HS-5 (cell line): Measurements from ENCODE around the gene GSG1L.
"Not testable (repeated sequence)": the region's sequence is repeated elsewhere in the genome, so short reads cannot be mapped to it uniquely, and the experiment has no call there.

Experiments used
- DNase-seq: peaks from one replicate; pipeline ENCODE4 v3.0.0-alpha.2; 2012; ENCODE audit warnings: low read depth

Gene GSG1L

DNA sequence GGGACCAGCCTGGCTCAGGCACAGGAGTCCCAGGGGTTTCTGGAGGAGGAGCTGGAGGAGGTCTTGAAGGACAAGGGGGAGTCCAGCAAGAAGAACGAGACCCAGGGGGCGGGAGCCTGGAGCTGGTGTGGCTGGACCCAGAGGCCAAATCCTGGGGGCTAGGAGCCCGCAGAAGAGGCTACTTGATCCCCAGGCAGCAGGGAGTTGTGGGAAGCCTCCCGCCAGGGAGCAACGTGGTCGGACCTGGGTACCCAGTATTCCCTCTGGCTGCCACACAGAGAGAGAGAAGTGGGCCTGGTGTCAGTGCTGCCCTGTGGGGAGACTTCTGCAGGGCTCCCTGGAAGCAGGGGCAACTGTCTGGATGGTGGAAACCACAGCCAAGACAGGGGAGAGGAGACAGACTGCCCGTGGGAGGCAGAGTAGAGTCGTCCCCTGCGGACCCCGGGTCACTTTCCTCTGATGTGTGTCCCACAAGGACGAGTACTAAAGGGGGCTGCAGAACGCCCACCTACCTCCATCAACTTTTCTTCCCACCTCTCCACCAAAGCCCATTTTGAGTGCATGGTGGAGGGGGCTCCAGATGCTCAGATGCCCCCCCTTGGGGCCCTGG, 160.4 kb downstream of the GSG1L start:
- no peak for DNase-seq

DNA sequence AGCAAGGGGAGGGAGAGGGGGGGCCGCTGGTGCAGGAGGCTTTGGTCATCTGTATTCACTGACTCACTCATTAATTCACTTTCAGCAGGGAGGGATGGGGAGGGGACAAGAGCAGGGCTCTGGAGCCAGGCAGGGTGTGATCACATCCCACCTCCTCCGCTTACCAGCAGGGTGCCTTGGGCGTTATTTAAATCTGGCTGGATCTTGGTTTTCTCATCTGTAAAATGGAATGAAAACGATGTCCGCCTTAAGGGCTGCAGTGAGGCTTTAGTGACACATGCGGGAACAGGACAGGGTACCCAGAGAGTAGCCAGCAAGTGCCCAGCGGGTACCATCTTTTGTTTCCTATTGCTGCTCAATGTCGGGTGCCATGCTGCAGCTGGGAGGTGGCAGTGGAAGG, 161.0 kb downstream of the GSG1L start:
- no peak for DNase-seq

GRCh38 chr16:27901956-27902355, 161.6 kb downstream of the GSG1L start:
- no peak for DNase-seq

DNA sequence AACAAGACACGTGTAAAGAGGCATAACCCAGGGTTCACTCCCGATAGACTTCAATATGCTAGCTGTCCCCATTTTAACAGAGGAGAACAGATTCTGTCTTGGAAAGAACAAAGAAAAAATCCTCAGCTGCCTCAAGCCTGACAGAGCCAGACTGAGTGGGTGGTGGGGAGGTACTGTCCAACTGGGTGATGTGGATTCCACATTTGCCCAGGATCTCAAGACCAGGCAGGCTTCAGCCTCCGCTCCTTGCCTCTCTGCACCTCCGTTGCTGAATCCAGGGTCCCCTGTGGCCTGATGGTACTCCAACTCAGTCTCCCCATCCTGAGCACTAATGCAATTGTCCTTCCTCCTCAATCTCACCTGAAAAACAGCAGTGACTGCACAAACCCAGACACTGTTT, 163.8 kb downstream of the GSG1L start:
- no peak for DNase-seq

GRCh38 chr16:27894386-27894785, 169.1 kb downstream of the GSG1L start:
- no peak for DNase-seq

GRCh38 chr16:27892879-27893278, 170.6 kb downstream of the GSG1L start:
- no peak for DNase-seq

DNA sequence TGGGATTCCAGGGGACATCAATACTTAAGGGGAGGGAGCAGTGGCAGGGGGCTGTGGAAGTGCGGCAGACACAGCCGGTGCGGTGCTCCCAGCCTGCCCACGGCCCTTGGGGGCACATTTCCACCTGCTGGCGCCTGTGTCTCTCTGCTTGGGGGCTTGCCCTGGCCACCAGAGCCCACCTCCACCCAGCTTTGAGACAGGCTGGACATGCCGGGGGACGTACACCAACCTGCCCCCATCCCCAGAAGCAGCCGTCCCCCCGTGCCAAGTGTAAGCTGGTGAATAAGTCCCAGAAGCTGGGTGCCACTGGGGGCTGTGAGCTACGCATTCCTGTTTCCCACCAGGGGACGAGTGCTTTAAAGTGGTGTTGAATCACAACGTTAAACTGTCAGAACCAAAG, 172.6 kb downstream of the GSG1L start:
- DNase-seq: no peak

GRCh38 chr16:27890006-27890405, 173.5 kb downstream of the GSG1L start:
- no peak for DNase-seq

DNA sequence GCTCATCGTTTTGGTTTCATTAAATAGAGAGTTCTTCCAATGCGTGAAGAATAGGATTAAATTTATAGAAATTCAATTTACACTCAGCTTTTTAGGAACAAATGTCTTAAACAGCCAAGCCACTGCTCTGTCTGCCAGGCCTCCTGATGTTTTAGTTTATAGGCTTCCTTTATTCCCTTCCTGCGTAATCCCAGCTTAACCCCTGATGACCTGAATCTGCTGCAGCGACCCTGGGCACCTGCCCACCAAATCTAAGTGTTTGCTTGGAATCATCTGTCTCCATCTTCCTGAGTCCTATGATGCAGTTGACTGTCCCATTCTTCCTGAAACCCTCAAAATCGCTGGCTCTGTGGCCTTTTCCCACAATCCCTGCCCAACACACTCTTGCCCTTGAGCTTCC, 179.9 kb downstream of the GSG1L start:
- DNase-seq: no peak

DNA sequence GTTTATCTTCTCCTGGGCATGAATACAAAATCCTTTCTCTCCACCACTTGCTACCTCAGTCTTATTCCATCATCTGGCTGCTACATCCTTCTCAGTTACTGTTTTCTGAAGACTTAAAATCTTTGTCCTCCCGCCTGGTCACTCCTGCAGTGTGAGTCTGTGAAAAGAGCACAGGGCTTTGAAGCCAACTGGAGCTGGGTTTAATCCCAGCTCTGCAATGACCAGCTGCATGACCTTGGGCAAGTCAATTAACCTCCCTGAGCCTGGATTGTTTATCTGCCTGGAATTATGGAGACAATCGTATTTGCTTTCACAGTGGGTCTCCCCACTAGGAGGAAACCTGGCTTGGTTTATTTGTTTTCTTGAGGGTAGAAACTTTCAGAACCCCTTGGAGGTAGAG, 183.2 kb downstream of the GSG1L start:
- DNase-seq: no peak

DNA sequence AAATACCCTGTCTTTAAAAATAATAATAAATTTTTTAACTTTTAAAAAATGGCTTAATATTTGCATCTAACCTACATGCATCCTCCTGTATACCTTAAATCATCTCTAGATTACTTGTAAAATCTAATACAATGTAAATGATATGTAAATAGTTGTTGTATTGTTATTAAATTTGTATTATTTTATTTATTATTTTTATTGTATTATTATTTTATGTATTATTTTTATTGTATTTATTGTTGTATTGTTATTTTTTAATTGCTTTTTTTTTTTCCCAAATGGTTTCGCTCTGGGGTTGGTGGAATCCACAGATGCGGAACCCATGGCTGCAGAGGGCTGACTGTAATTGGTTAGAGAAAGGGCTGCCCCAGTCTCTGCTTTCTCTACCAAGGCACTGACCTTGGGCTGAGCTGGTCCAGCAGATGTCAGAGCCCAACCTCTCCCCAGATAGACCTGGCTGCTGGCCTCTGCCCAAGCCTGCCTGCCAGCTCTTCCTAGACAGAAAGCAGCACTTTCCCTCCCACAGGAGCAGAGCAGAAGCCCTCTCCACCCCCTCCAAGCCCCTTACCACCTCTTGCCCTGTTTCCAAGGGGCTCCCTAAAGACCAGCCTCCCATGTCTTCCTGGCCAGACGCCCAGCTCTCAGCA, 183.8 kb downstream of the GSG1L start:
- no peak for DNase-seq

DNA sequence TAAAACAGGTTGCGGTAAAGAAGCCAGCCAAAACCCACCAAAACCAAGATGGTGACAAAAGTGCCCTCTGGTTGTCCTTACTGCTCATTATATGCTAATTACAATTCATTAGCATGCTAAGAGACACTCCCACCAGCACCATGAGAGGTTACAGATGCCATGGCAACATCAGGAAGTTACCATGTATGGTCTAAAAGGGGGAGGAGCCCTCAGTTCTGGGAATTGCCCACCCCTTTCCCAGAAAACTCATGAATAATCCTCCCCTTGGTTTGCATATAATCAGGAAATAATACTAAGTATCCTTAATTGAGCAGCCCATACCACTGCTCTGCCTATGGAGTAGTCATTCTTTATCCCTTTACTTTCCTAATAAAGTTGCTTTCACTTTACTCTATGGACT, 190.9 kb downstream of the GSG1L start:
- not testable (repeated sequence) for DNase-seq

DNA sequence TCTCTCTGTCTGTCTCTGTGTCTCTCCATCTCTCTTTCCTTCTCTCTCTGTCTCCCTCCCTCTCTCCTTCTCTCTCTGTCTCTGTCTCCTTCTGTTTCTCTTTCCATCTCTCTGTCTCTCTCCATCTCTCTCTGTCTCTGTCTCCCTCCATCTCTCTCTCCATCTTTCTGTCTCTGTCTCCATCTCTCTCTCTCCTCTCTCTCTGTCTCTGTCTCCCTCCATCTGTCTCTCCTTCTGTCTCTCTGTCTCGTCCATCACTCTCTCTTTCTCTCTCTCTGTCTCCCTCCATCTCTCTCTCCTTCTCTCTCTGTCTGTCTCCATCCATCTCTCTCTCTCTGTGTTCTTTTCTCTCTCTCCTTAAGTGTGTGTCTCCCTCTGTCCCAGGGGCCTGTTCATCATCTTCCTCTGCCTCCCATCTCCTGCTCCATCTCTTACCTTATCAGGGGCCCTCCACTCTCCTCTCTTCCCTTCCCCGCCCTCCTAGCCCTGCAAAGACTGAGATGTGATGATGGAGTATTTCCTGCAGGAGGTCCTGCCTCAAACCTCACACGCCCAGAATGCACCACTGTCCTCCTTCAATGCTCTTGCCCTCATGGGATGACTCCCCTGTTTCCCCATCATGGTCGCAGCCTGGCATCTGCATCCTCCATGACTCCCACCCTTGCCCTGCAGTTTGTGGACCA, 193.3 kb downstream of the GSG1L start:
- DNase-seq: no peak

DNA sequence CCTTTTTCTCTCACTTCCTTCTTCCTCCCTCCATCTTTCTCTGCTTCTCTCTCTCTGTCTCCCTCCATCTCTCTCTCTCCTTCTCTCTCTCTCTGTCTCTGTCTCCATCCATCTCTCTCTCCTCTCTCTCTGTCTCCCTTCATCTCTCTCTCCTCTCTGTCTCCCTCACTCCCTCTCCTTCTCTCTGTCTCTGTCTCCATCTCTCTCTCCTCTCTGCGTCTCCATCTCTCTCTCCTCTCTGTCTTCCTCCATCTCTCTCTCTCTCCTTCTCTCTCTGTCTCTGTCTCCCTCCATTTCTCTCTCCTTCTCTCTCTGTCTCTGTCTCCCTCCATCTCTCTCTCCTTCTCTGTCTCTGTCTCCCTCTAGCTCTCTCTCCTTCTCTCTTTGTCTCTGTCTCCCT, 194.1 kb downstream of the GSG1L start:
- DNase-seq: no peak

DNA sequence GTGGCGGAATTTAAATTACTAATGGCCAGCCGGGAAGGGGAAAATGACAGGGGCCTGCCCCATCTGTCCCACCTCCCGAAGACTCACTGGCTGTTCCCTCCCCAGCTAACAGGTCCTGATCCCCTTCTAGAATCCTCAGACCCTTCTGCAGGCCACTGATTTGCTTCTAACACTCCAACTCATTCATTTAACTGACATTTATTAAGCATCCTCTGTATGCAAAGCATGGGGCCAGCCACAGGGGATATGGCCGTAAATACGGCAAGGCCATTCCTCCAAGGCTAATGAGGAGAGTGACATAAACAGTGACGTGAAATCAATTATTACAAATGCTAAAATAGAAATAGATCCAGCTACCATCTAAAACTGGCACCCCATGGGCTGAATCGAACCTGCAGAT, 195.3 kb downstream of the GSG1L start:
- no peak for DNase-seq

- no peak for DNase-seq
These were observed 196.1 kb downstream of the GSG1L start for GRCh38 chr16:27867122-27868110.

GRCh38 chr16:27863377-27863776, 200.1 kb downstream of the GSG1L start:
- no peak for DNase-seq

GRCh38 chr16:27862953-27863352, 200.6 kb downstream of the GSG1L start:
- DNase-seq: no peak

- no peak for DNase-seq
These were observed 203.4 kb downstream of the GSG1L start for GRCh38 chr16:27860091-27860490.

GRCh38 chr16:27859020-27859419, 204.5 kb downstream of the GSG1L start:
- DNase-seq: no peak

DNA sequence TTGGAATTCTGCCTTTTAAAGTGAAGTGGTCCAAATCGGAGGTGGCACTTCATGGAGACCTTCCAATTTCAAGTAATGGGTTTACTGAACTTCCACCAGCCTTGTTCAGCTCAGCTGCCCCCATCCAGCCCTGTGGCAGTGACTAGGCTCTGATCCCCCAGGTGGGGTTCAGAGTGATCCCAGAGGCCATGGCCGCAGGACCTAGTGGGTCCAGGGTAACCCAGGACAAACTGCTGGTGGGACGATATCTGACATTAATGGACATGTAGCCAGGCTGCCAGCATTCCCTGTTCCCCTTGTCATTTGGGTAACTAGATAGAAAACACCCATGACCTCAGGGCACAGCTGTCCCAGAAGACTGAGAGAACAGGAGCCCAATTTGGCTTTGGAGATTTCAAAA, 209.9 kb downstream of the GSG1L start:
- no peak for DNase-seq

GRCh38 chr16:27853101-27853500, 210.4 kb downstream of the GSG1L start:
- DNase-seq: no peak
